HEK293T (cell line): ENCODE results near the gene PREX1.

Experiments used
- BHLHE40 ChIP-seq: fragments of 450-650 bp; IDR thresholded peaks from 2 replicates; pipeline ENCODE4 v1.6.1; 2016; ENCODE audit warnings: mild to moderate bottlenecking, moderate library complexity, borderline replicate concordance
- FOXA1 ChIP-seq: fragments of 450-650 bp; IDR thresholded peaks from 2 replicates; pipeline ENCODE4 v1.6.1; 2016; ENCODE audit warnings: mild to moderate bottlenecking
- HDGF ChIP-seq: fragments of 450-650 bp; IDR thresholded peaks from 2 replicates; pipeline ENCODE4 v1.6.1; 2017; ENCODE audit warnings: antibody characterized with exemption, borderline replicate concordance
- SP1 ChIP-seq: fragments of 450-650 bp; IDR thresholded peaks from 2 replicates; pipeline ENCODE4 v1.6.1; 2017
- SUZ12 ChIP-seq: fragments of 450-650 bp; IDR thresholded peaks from 2 replicates; pipeline ENCODE4 v1.6.1; 2016; ENCODE audit warnings: mild to moderate bottlenecking

GRCh38 chr20:48583801-48584200 is 244.0 kb downstream of the PREX1 start:
- no peak for TF ChIP-seq FOXA1
- no peak for TF ChIP-seq HDGF
- TF ChIP-seq BHLHE40: no peak
- TF ChIP-seq SUZ12: no peak
- no peak for TF ChIP-seq SP1
